Skeletal muscle satellite cell (primary cell): ENCODE data around the gene MYT1.

Experiments
- H3K27me3 ChIP-seq: 2 replicates; pipeline ENCODE4 v1.7.0; 2013; ENCODE audit warnings: low read length; ENCODE audit not compliant: control insufficient read depth, insufficient read depth
- H3K36me3 ChIP-seq: 2 replicates; pipeline ENCODE4 v1.7.0; 2013; ENCODE audit warnings: mild to moderate bottlenecking, control low read depth, low read length; ENCODE audit not compliant: insufficient read depth
- H3K4me1 ChIP-seq: 2 replicates; pipeline ENCODE4 v1.7.0; 2013; ENCODE audit warnings: low read length; ENCODE audit not compliant: control insufficient read depth, insufficient read depth
- H3K4me2 ChIP-seq: 2 replicates; pipeline ENCODE4 v1.7.0; 2013; ENCODE audit warnings: mild to moderate bottlenecking, low read length
- H3K4me3 ChIP-seq: 2 replicates; pipeline ENCODE4 v1.7.0; 2013; ENCODE audit warnings: low read length
- H3K9ac ChIP-seq: 2 replicates; pipeline ENCODE4 v1.7.0; 2013; ENCODE audit warnings: mild to moderate bottlenecking, low read depth, low read length, moderate library complexity
- H3K9me3 ChIP-seq: replicated peaks from 2 replicates; pipeline ENCODE4 v1.7.0; 2013; ENCODE audit warnings: mild to moderate bottlenecking, control low read depth, low read length

MYT1 gene

GRCh38 chr20:64201653-64202052, 37.4 kb downstream of the MYT1 start:
- Histone ChIP-seq H3K4me2 (no peak overlapping the region), H3K27me3 (peaks cover 48% of the 10 kb centered on the region), H3K4me3 (no peak overlapping the region), H3K4me1 (peaks cover 10% of the 10 kb centered on the region), H3K36me3 (no peaks in the 10 kb centered on the region), H3K9ac (no peak overlapping the region), H3K9me3 (no peaks in the 10 kb centered on the region)

- Histone ChIP-seq H3K36me3 (no peaks in the 10 kb centered on the region), H3K27me3 (peaks cover 44% of the 10 kb centered on the region), H3K9ac (no peak overlapping the region), H3K4me1 (peaks cover 10% of the 10 kb centered on the region), H3K4me3 (no peak overlapping the region), H3K9me3 (no peaks in the 10 kb centered on the region), H3K4me2 (no peak overlapping the region)
Measured at GRCh38 chr20:64203037-64203777, 39.0 kb downstream of the MYT1 start.

DNA sequence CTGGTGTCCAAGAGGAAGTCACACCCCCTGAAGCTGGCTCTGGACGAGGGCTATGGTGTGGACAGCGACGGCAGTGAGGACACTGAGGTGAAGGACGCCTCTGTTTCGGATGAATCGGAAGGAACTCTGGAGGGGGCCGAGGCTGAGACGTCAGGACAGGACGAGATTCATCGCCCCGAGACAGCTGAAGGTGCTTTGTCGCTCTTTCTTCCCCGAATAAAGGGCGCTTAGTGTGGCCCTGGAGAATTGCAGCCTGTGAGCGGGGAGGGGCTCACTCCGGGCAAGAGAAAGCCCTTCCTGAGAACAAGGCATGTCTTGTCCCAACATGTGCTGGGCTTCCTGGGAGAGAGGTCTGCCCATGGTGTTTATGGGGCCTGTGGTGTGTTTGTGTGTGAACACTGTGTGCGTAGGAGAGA, 41.4 kb downstream of the MYT1 start:
- Histone ChIP-seq H3K36me3 (no peaks in the 10 kb centered on the region), H3K9me3 (no peaks in the 10 kb centered on the region), H3K4me1 (peaks cover 10% of the 10 kb centered on the region), H3K4me2 (no peak overlapping the region), H3K27me3 (peaks cover 38% of the 10 kb centered on the region), H3K4me3 (no peak overlapping the region), H3K9ac (no peak overlapping the region)

GRCh38 chr20:64206614-64207013, 42.4 kb downstream of the MYT1 start:
- H3K36me3 ChIP-seq: no peaks in the 10 kb centered on the region
- H3K4me3 ChIP-seq: no peak overlapping the region
- no peaks in the 10 kb centered on the region for H3K9me3 ChIP-seq
- no peak overlapping the region for H3K4me2 ChIP-seq
- H3K4me1 ChIP-seq: peaks cover 10% of the 10 kb centered on the region
- H3K9ac ChIP-seq: no peak overlapping the region
- H3K27me3 ChIP-seq: peaks cover 44% of the 10 kb centered on the region

GRCh38 chr20:64207641-64208590, 43.7 kb downstream of the MYT1 start:
- H3K4me1 ChIP-seq: peaks cover 9% of the 10 kb centered on the region
- no peak overlapping the region for H3K4me2 ChIP-seq
- H3K36me3 ChIP-seq: no peaks in the 10 kb centered on the region
- H3K9ac ChIP-seq: no peak overlapping the region
- no peaks in the 10 kb centered on the region for H3K9me3 ChIP-seq
- peaks cover 47% of the 10 kb centered on the region for H3K27me3 ChIP-seq
- no peak overlapping the region for H3K4me3 ChIP-seq

DNA sequence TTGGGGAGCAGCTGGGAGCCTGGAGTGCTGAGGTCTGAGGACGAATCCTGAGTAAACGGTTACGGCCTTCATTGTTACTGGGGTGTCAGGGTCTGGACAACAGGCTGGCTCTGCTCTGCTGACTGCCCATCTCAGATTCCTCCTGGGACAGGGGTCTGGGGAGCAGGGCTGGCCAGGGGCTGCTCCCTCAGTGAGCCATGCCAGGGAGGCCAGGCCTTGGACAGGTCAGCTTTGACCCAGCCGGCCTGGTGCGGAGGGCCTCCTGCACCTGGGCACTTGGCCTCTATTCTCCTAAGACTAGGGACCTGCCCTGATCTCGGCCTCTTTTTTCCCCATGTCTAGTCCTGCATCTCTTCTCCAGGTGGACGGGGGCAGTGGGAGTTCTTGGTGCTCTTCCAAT, 44.9 kb downstream of the MYT1 start:
- Histone ChIP-seq H3K27me3 (peaks cover 56% of the 10 kb centered on the region), H3K4me2 (no peak overlapping the region), H3K36me3 (no peaks in the 10 kb centered on the region), H3K9ac (no peak overlapping the region), H3K4me1 (peaks cover 3% of the 10 kb centered on the region), H3K4me3 (no peak overlapping the region), H3K9me3 (no peaks in the 10 kb centered on the region)

GRCh38 chr20:64210656-64211369, 46.6 kb downstream of the MYT1 start:
- Histone ChIP-seq H3K27me3 (peaks cover 65% of the 10 kb centered on the region), H3K36me3 (no peaks in the 10 kb centered on the region), H3K9ac (no peak overlapping the region), H3K9me3 (no peaks in the 10 kb centered on the region), H3K4me3 (no peak overlapping the region), H3K4me2 (no peak overlapping the region), H3K4me1 (peaks cover 3% of the 10 kb centered on the region)

DNA sequence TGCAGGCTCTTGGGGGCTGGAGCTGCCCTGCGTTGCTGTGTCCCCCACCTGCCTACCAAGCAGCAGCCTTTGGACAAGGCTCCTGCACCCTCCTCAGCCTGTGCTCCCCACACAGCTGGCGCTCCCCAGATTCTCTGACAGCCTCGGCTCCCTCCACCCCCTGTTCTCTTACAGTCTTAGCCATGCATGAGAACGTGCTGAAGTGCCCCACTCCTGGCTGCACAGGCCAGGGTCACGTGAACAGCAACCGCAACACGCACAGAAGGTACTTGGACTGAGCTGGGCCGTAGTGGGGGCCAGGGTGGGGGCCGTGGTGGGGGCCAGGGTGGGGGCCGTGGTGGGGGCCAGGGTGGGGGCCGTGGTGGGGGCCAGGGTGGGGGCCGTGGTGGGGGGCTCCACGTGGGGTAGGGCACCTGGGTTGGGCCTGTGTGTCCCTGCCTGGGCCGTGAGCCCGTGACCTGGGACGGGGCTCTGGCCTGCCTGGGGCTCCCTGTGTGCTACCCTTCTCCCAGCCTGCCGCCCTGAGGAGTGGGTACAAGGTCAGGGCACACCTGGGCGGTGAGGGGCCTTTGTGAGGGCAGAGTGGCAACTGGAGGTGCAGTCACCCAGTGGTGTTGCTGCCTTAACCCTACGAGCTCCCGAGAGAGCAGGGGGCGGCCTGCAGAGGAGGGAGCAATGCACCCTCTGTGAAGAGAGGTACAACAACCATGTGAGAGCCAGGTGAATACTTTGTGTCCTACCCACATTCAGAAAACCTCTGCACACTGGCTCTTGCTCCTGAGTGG, 47.8 kb downstream of the MYT1 start:
- no peak overlapping the region for H3K4me2 ChIP-seq
- H3K9me3 ChIP-seq: no peaks in the 10 kb centered on the region
- no peaks in the 10 kb centered on the region for H3K36me3 ChIP-seq
- H3K4me1 ChIP-seq: peaks cover 3% of the 10 kb centered on the region
- H3K9ac ChIP-seq: no peak overlapping the region
- H3K27me3 ChIP-seq: peaks cover 69% of the 10 kb centered on the region
- H3K4me3 ChIP-seq: no peak overlapping the region

DNA sequence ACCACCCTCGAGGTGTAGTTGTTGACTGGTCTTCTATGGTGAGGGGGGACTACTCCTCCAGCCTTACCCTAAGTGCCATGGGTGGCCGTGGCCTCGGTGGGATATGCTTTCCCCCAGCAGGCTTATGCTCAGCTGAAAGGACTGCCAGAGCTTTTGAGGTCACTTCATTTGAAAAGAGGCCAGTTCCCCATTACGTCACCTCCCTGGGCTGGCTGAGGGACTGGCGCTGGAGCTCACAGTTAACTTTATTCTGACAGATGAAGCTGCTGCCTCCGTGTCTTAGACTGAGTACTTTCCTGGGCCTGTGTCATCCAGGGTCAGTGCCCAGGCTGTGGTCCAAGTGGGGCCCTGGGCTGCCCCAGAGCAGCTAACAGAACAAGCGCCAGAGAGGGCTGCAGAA, 48.5 kb downstream of the MYT1 start:
- Histone ChIP-seq H3K9ac (no peak overlapping the region), H3K27me3 (peaks cover 76% of the 10 kb centered on the region), H3K4me1 (peaks cover 3% of the 10 kb centered on the region), H3K9me3 (no peaks in the 10 kb centered on the region), H3K4me2 (no peak overlapping the region), H3K4me3 (no peak overlapping the region), H3K36me3 (no peaks in the 10 kb centered on the region)

DNA sequence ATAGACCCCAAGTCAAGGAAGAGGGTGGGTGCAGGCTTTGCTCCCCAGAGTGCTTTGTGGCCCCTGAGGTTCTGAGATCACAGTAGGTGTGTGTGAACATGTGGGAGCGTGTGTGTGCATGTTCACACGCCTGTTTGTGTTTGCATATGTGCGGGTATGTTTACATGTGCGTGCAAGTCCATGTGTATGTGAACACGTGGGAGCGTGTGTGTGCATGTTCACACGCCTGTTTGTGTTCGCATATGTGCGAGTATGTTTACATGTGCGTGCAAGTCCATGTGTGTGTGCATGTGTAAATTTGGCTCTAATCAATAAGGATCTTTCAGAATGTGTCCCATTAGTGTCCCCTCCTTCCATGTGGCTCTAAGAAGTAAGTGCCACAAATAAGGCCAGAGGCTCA, 49.9 kb downstream of the MYT1 start:
- Histone ChIP-seq H3K4me1 (peaks cover 3% of the 10 kb centered on the region), H3K9ac (no peak overlapping the region), H3K9me3 (no peaks in the 10 kb centered on the region), H3K36me3 (no peaks in the 10 kb centered on the region), H3K4me2 (no peak overlapping the region), H3K4me3 (no peak overlapping the region), H3K27me3 (peaks cover 88% of the 10 kb centered on the region)

DNA sequence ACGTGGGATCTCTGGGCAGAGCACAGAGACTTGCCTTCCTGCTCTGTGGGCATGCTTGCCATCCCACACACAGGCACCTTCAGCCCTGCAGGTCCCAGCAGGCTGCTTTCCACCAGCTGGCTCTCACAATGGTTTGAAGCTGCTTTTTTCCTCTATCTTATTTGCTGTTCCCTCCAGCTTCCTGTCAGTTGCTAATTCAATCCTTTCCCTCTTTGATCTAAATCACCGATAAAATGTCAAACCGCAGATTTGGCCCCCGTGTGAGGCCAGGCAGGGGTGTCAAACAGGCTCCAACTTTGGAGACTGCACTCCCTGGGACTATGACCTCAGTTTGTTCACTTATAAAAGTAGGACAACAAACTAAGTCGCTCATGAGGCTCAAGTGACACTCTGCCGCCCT, 50.7 kb downstream of the MYT1 start:
- H3K36me3 ChIP-seq: no peaks in the 10 kb centered on the region
- no peak overlapping the region for H3K9ac ChIP-seq
- H3K9me3 ChIP-seq: no peaks in the 10 kb centered on the region
- H3K4me2 ChIP-seq: no peak overlapping the region
- no peak overlapping the region for H3K4me3 ChIP-seq
- H3K27me3 ChIP-seq: peaks cover 88% of the 10 kb centered on the region
- H3K4me1 ChIP-seq: peaks cover 3% of the 10 kb centered on the region
